Omental fat pad (tissue), 4 donors: ENCODE measurements around the gene LRP11. TPM values are rescaled to one million over a fixed set of nuclear protein-coding genes. Genes with fewer than 3 reads are reported as not detected.

Experiments
- ATAC-seq: fragments of 150-250 bp; one replicate; pipeline ENCODE4 v1.9.1; 2016; ENCODE audit warnings: mild to moderate bottlenecking, moderate library complexity; ENCODE audit not compliant: low FRiP score
- DNase-seq: peaks from one replicate; pipeline ENCODE4 v3.0.0-alpha.2; 2019; ENCODE audit warnings: low spot score
- total RNA-seq, 4 donors: library from RNA; depleted of rRNA; stranded (reverse); fragments of >200 nt; gene quantifications; one replicate each; pipeline ENCODE4 v1.1.0, GENCODE V29; 2016
- TF ChIP-seq, protein P1 (sequence below), 3 donors: fragments of 450-650 bp; IDR thresholded peaks; one replicate each; pipeline ENCODE4 v1.5.1; 2016 to 2017; ENCODE audit warnings: antibody characterized with exemption in 3 of 3, mild to moderate bottlenecking in 3 of 3, moderate library complexity in 2 of 3

Gene LRP11
- total RNA-seq, 4 donors from 2014 or later: 30.5 to 39.4 (median 33.5) TPM

DNA sequence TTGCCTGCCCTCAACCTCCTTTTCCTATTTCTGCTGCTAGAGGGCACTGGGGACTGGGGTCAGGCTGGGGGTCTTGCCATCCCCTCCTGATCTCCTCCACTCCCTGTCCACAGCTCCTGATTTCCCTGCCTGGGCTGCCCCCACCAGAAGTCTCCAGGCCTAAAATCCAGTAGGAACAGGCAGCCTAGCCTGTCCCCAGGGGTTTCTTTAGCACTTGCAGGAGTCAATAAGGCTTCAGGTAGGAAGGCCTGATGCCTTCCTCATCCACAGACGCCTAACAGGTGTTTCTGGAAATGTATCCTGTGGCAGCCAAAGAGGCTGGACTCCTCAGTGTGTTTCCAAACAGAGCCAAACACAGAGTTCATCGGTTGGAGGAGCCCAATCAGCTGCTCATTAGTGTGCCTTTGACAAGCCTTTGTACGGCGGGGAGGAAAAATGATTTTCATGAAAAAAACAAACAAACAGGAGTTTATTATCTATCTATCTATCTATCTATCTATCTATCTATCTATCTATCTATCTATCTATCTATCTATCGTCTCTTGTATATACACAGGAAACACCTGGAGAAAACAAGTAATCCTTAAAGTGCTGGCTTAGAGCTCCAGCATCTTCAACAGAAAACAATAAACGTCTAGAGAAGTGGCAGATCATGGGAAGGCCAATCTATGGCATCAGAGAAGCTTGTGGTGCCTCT, 37.4 kb upstream of the LRP11 start:
- DNase-seq (no peak), ATAC-seq (no peak)
- TF ChIP-seq, protein P1, sequence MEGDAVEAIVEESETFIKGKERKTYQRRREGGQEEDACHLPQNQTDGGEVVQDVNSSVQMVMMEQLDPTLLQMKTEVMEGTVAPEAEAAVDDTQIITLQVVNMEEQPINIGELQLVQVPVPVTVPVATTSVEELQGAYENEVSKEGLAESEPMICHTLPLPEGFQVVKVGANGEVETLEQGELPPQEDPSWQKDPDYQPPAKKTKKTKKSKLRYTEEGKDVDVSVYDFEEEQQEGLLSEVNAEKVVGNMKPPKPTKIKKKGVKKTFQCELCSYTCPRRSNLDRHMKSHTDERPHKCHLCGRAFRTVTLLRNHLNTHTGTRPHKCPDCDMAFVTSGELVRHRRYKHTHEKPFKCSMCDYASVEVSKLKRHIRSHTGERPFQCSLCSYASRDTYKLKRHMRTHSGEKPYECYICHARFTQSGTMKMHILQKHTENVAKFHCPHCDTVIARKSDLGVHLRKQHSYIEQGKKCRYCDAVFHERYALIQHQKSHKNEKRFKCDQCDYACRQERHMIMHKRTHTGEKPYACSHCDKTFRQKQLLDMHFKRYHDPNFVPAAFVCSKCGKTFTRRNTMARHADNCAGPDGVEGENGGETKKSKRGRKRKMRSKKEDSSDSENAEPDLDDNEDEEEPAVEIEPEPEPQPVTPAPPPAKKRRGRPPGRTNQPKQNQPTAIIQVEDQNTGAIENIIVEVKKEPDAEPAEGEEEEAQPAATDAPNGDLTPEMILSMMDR (IDR thresholded peaks at IDR 0.05): no peak

DNA sequence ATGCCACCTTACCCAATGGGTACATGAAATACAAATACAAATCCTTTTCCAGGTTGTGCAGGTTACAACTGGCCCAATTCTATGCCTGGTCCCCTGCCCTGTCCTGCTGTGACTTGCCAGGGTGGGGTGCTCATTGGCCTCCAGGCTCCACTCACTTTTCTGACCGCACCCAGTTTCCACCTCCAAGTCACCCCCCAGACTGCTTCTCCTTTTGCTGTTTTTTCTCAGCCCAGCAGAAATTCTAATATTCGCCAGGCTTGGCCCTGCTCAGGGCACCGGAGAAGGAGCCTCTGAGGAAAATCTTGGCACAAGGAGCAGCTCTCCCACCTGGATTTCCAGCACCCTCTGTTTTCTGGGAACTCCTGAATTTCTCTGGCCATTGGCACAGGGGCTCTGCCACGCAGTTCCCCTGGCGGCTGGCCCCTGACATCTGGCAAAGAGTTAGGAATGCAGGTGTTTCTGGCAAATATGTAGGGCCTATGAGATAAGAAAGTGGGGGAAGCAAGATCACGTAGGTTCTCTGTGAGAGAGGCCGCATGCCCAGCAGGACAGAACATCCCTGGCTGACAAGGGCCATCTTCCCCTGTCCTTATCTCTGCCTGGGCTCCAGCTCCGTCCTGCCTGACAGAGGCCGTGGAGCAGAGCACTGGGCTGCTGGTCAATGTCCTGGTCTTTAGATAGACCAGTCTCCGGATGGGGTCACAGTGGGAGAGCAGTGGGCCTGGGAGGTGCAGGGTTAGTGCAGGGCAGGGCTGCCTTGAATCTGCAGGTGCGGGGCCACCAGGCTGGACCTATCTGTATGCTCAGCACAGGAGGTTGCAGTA, 36.7 kb upstream of the LRP11 start:
- DNase-seq (no peak), ATAC-seq (no peak)
- TF ChIP-seq, protein P1 (IDR thresholded peaks at IDR 0.05): no peak

GRCh38 chr6:149899926-149900619, 35.9 kb upstream of the LRP11 start:
- TF ChIP-seq, protein P1 (IDR thresholded peaks at IDR 0.05): no peak
- no peak for ATAC-seq
- no peak for DNase-seq

- DNase-seq (no peak), ATAC-seq (no peak)
- TF ChIP-seq, protein P1 (IDR thresholded peaks at IDR 0.05): no peak
Observed at GRCh38 chr6:149899486-149899885, 35.3 kb upstream of the LRP11 start.

- ATAC-seq (no peak), DNase-seq (no peak)
- TF ChIP-seq, protein P1 (IDR thresholded peaks at IDR 0.05): no peak
Observed at GRCh38 chr6:149898966-149899365, 34.8 kb upstream of the LRP11 start.

GRCh38 chr6:149897855-149898744, 33.9 kb upstream of the LRP11 start, which contains the start of gene RAET1E:
TSS of gene RAET1E (minus strand) at chr6:149898113. CDS start at chr6:149890901, 7,212 bp downstream.
- no peak for ATAC-seq
- TF ChIP-seq, protein P1 (IDR thresholded peaks at IDR 0.05): no peak
- no peak for DNase-seq
